A549 treated with dexamethasone at 1 μM for 4 hours (cell line): ENCODE data around the gene C6orf89. TPM values are rescaled to one million over a fixed set of nuclear protein-coding genes. Genes with fewer than 3 reads are reported as not detected.

Experiments used
- total RNA-seq: library from RNA; stranded (reverse); fragments of 200-300 nt; extraction: Qiagen RNA extraction; gene quantifications from 5 replicates; pipeline ENCODE4 v1.2.3, GENCODE V29; 2022

C6orf89 gene, protein sequence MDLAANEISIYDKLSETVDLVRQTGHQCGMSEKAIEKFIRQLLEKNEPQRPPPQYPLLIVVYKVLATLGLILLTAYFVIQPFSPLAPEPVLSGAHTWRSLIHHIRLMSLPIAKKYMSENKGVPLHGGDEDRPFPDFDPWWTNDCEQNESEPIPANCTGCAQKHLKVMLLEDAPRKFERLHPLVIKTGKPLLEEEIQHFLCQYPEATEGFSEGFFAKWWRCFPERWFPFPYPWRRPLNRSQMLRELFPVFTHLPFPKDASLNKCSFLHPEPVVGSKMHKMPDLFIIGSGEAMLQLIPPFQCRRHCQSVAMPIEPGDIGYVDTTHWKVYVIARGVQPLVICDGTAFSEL
- total RNA-seq, result 16.4 to 21.0 TPM (median 19.2 TPM) in 5 replicates

DNA sequence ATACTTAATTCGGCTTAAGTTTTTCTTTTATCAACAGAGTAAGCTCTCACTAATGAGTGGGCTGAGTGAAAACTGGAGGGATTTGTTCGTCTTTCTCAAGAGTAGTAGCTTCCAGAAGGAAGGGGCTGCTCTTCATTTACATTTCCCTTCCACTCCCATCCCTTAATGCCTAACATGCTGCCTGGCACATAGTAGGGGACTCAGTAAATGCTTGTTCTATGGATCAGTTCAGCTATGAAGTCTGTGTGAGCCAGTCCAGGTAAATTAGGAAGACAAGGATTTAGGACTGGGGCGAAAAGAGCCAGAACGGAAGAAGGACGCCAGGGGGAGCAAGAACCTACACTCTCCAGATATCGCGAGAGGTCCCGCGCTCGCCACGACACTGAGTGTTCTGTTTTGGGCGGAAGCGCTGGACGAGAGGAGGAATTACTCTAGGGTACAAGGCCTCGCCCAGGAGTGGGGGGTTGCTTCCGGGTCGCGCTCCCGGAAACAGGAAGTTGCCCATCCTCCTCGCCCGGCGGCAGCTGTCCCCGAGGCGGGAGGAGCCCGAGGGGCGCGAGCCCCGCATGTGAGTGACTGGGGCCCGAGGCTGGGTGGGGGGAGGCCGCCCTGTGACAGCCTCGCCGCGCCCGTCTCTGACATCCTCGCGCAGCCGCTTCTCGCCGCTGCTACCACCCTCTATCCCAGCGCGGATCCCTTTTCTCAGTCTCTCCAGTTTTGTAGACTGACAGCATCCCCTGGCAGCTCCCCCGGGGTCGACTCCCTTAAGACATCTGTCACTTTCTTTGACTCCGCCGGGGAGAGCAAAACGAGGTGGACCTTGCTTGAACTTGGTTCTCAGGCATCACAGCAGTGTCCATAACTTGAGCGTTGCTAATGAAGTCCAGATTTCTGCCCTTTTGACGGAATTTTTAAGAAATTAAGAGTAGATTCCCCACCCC, at the start of gene C6orf89:
Gene C6orf89, plus strand, starts transcription at position 492 of the 941 bp plus-strand sequence. CDS start 13,493 bp downstream, outside the sequence.

DNA sequence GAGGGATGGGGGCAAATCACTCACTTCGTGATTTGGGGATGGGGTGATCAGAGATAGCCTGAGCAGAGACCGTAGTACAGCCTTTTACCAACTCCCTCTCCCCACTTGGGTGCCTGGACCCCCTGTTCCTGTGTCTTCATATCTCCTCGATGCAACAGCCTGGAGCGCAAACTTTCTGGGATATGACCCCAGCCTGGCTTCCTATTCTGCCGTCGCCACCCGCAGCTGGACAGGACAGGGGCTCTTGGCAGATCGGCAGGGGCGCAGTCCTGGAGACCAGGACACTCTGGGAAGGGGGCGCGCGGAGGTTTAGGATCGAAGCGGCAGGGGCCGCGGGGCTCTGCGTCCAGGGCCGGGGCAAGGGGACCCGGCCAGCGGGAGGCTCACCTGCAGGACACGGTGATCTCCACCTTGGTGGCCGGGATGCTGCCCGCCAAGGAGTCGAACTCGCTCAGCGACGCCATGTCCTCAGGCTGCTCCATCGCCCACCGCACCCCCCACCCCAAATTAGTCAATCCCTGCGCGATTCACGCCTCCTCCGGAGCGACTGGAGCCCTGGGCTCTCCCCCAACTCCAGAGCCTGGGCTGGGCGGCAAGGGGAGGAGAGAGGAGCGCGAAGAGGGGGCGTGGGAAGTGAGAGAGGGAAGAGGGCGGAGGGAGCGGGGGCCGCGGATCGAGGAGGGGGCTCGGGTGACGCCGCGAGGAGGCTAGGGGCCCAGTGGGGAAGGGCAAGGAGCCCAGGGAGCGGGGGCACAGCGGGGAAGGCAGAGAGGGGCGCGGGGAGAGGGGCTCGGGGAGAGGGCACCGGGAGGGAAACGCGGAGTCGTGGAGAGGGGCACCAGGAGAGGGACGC, 46.6 kb upstream of the C6orf89 start, which contains the start of gene CPNE5:
Gene CPNE5, minus strand, starts transcription at position 549 of the 853 bp plus-strand sequence. Its CDS starts 67 bp downstream, at position 482.

DNA sequence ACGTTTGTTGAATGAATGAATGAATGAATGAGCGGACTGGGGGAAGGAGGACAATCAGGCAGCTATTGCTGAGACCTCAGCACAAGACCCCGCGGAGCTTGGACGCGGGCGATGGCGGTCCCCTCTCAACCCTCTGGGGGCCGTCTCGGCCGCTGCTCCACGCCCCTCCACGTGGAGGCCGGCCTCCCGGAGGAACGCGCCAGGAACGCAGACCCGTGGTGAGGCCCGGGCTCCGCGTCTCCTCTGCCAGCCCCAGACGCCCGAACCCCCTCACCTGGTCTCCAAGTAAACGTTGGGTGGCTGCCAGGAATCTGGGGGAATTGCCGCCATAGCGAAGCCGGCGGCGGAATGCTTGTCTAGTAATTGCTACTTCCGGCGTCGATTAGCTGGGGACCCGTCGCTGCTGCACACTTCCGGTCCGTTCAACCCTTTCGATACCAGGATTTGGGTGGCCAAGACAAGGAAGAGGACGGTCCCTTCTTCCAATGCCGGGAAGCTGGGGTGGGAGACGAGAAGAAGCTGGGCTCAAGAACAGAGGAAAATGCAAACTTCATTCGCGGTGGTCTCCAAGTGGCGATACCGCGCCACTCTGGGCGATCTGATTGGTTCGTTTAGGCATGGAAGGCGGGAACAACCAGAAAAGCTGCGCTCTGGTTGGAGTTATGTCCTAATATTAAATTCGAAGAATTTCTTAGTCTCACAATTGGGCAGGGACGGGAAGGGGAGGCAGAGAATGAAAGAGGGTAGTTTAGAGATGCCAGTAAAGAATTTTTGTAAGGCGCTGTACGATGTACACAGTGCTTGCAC, 11.1 kb upstream of the C6orf89 start, which contains the start of gene PPIL1:
Gene PPIL1, minus strand, starts transcription at position 361 of the 807 bp plus-strand sequence. Its CDS starts 31 bp downstream, at position 330.

DNA sequence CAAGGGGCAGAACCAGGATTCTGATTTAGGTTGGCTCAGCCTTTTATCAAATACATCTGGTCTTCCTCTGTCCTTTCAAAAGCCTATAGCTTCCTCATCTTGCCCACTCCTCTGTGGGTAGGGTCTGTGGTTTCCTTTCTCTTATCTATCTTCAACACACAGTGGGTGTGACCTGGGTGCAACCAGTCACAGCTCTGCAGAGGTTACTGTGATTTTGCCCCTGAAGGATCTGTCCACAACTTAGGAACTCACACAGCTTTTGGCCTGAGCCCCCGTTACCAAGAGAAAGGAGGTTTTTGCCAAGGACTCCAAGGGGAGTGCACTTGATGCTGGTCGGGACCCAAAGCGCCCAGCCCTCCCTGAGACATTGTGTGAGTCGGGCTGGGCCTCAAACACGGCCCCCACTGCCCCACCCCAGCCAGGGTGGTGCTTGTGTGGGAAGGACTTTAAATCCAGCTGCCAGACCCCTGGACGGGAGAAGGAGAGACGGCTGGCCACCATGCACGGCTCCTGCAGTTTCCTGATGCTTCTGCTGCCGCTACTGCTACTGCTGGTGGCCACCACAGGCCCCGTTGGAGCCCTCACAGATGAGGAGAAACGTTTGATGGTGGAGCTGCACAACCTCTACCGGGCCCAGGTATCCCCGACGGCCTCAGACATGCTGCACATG, 68.6 kb downstream of the C6orf89 start, which contains the start of gene PI16:
Gene PI16, plus strand, starts transcription at position 477 of the 670 bp plus-strand sequence. Its CDS starts 23 bp downstream, at position 500.

Other genes with a start within 250 kb of the C6orf89 start
- 248 to 304 TPM (median 283 TPM) in 5 replicates for gene CDKN1A, start 207.2 kb upstream of the C6orf89 start, total RNA-seq
- 0.04 to 0.05 TPM (median 0.04 TPM) in 5 replicates for gene RAB44, start 188.1 kb upstream of the C6orf89 start, total RNA-seq
- 0.06 to 0.12 TPM (median 0.10 TPM) in 5 replicates for gene CPNE5, start 46.5 kb upstream of the C6orf89 start, total RNA-seq
- 42.6 to 46.2 TPM (median 45.0 TPM) in 5 replicates for gene PPIL1, start 11.1 kb upstream of the C6orf89 start, total RNA-seq
- gene PI16, start 68.8 kb downstream of the C6orf89 start, total RNA-seq, result not detected in 5 replicates
- gene MTCH1, start 100.2 kb downstream of the C6orf89 start, total RNA-seq, result 107 to 126 TPM (median 123 TPM) in 5 replicates
- gene FGD2, start 119.7 kb downstream of the C6orf89 start, total RNA-seq, result not detected in 5 replicates